Endothelial cell of umbilical vein (primary cell): ENCODE measurements around the gene RMDN2. TPM values are rescaled to one million over a fixed set of nuclear protein-coding genes. Genes with fewer than 3 reads are reported as not detected.
"Not testable (repeated sequence)": the region's sequence is repeated elsewhere in the genome, so short reads cannot be mapped to it uniquely, and the experiment has no call there.

ENCODE experiments used
- BruUV-seq: library from RNA; stranded (reverse); fragments of 400-500 nt; replicated peaks from 2 replicates; lab custom pipeline; 2021; lab: Mats Ljungman, UMichigan
- CTCF ChIA-PET: fragments of 300-600, 350-600 bp; sonication (Branson Sonifier 250); formaldehyde crosslinking; loops from one replicate; lab custom pipeline; 2021; ENCODE audit warnings: antibody characterized with exemption, inconsistent platforms; lab: Charles Lee
- POLR2A ChIA-PET: fragments of 300-600, 350-600 bp; sonication (Branson Sonifier 250); formaldehyde crosslinking; loops from one replicate; lab custom pipeline; 2021; ENCODE audit warnings: antibody characterized with exemption, inconsistent platforms; lab: Charles Lee
- DNase-seq: peaks from one replicate; pipeline ENCODE4 v3.0.0-alpha.2; 2011; ENCODE audit warnings: low read depth, low spot score
- FAIRE-seq: peaks from 2 replicates; lab custom pipeline; 2011; peaks lifted over from hg19 to GRCh38; lab: Jason Lieb, UNC
- H2AFZ ChIP-seq: 2 replicates; pipeline ENCODE4 v1.6.0; 2012; ENCODE audit warnings: low read depth, low read length, control low read depth, inconsistent platforms
- H3K27ac ChIP-seq: 2 replicates; pipeline ENCODE4 v1.5.1; 2011; ENCODE audit warnings: low read depth, mild to moderate bottlenecking, control low read depth, low read length, moderate library complexity; ENCODE audit not compliant: insufficient read depth
- H3K27me3 ChIP-seq, 2 experiments: 2 replicates each; pipeline versions ENCODE4 v1.6.0 to v1.6.1; 2011; ENCODE audit warnings: low read length in 2 of 2, mixed read lengths in 1 of 2; ENCODE audit not compliant: control insufficient read depth in 2 of 2, insufficient read depth in 2 of 2
- H3K36me3 ChIP-seq, 2 experiments: 2 replicates in 1 of 2; 3 replicates in 1 of 2; pipeline ENCODE4 v1.5.1; 2011; ENCODE audit warnings: low read length in 2 of 2, mild to moderate bottlenecking in 1 of 2, moderate library complexity in 1 of 2; ENCODE audit not compliant: control insufficient read depth in 2 of 2, insufficient read depth in 2 of 2; ENCODE audit errors: extremely low read depth in 1 of 2
- H3K4me1 ChIP-seq: 3 replicates; pipeline ENCODE4 v1.5.1; 2011; ENCODE audit warnings: mild to moderate bottlenecking, low read length; ENCODE audit not compliant: control insufficient read depth, insufficient read depth; ENCODE audit errors: extremely low read depth
- H3K4me2 ChIP-seq: 2 replicates; pipeline ENCODE4 v1.6.1; 2011; ENCODE audit warnings: low read length, control low read depth, mixed read lengths; ENCODE audit not compliant: insufficient read depth
- H3K4me3 ChIP-seq, 3 experiments: fragments of 200-600 bp in 1 of 3; sonication (generic), shearing (Covaris generic) in 1 of 3; replicated peaks in 1 of 3; 2 replicates each; pipeline ENCODE4 v1.5.1; 2011 to 2016; ENCODE audit warnings: control low read depth in 3 of 3, low read length in 3 of 3, mild to moderate bottlenecking in 2 of 3, inconsistent platforms in 1 of 3, low read depth in 1 of 3, moderate library complexity in 1 of 3; ENCODE audit not compliant: insufficient read depth in 1 of 3
- H3K79me2 ChIP-seq: 2 replicates; pipeline ENCODE4 v1.6.0; 2012; ENCODE audit warnings: low read length, inconsistent platforms; ENCODE audit not compliant: control insufficient read depth, insufficient read depth
- H3K9ac ChIP-seq: replicated peaks from 2 replicates; pipeline ENCODE3; 2011; ENCODE audit warnings: low read length, control low read depth; ENCODE audit not compliant: insufficient read depth; ENCODE audit errors: extremely low read depth
- H3K9me1 ChIP-seq: replicated peaks from 3 replicates; pipeline ENCODE4 v1.6.0; 2011; ENCODE audit warnings: mild to moderate bottlenecking, low read length; ENCODE audit not compliant: control insufficient read depth, insufficient read depth; ENCODE audit errors: extremely low read depth
- H3K9me3 ChIP-seq: replicated peaks from 2 replicates; pipeline ENCODE4 v1.5.1; 2012; ENCODE audit warnings: low read length, inconsistent platforms; ENCODE audit not compliant: control insufficient read depth, insufficient read depth
- H4K20me1 ChIP-seq: replicated peaks from 2 replicates; pipeline ENCODE3; 2011; ENCODE audit warnings: mild to moderate bottlenecking, low read length; ENCODE audit not compliant: control insufficient read depth, insufficient read depth; ENCODE audit errors: extremely low read depth
- EZH2 ChIP-seq: IDR thresholded peaks from 2 replicates; pipeline ENCODE4 v1.6.1; 2012; ENCODE audit warnings: borderline replicate concordance, low read depth, mild to moderate bottlenecking, moderate library complexity, low read length, inconsistent platforms; ENCODE audit not compliant: severe bottlenecking
- FOS ChIP-seq: IDR thresholded peaks from 2 replicates; pipeline ENCODE4 v1.6.1; 2011; ENCODE audit warnings: mild to moderate bottlenecking, low read length, moderate library complexity, borderline replicate concordance; ENCODE audit not compliant: insufficient read depth
- GATA2 ChIP-seq: IDR thresholded peaks from 2 replicates; pipeline ENCODE4 v1.7.0; 2011; ENCODE audit warnings: low read depth, mild to moderate bottlenecking, moderate library complexity, mixed read lengths, low read length; ENCODE audit not compliant: insufficient read length, insufficient read depth
- JUN ChIP-seq: IDR thresholded peaks from 2 replicates; pipeline ENCODE4 v1.6.1; 2011; ENCODE audit warnings: borderline replicate concordance, low read depth; ENCODE audit not compliant: insufficient read length, insufficient read depth
- MYC ChIP-seq: IDR thresholded peaks from one replicate; pipeline ENCODE4 v1.6.1; 2011; ENCODE audit warnings: mild to moderate bottlenecking, low read depth, low read length
- POLR2A ChIP-seq: IDR thresholded peaks from 2 replicates; pipeline ENCODE4 v1.6.1; 2012; ENCODE audit warnings: low read depth, mild to moderate bottlenecking, control low read depth, low read length
- POLR2AphosphoS5 ChIP-seq: IDR thresholded peaks from 2 replicates; pipeline ENCODE4 v1.6.1; 2012; ENCODE audit warnings: low read depth, mild to moderate bottlenecking, control low read depth, low read length, moderate library complexity; ENCODE audit not compliant: insufficient read depth
- dilution Hi-C: fragments of 300-500 bp; cut with MboI; formaldehyde crosslinking; loops from one replicate; pipeline ENCODE4 v1.15.0; 2019; ENCODE audit warnings: low sequenced_read_pairs; ENCODE audit not compliant: extremely low pct_ligation_motif_present
- intact Hi-C: fragments of 100-400 bp; cut with micrococcal nuclease; formaldehyde crosslinking; loops from one replicate; pipeline ENCODE4 v1.10.0; 2022
- polyA plus RNA-seq, 4 experiments: library from polyadenylated mRNA; depleted of rRNA in 3 of 4; stranded (reverse) in 3 of 4; unstranded in 1 of 4; fragments of >200 nt; gene quantifications; 2 replicates each; pipeline versions ENCODE4 v1.2.1 to v1.2.3, GENCODE V29; 2011 to 2012; ENCODE audit warnings: missing spikeins in 1 of 4
- total RNA-seq: library from RNA; stranded (reverse); gene quantifications from 2 replicates; pipeline ENCODE4 v1.2.3, GENCODE V29; 2021
- TF ChIP-seq, protein P1 (sequence below): IDR thresholded peaks from 2 replicates; pipeline ENCODE4 v1.6.1; 2011; ENCODE audit not compliant: insufficient read depth, insufficient read length
- TF ChIP-seq, protein P2 (sequence below), 2 donors: IDR thresholded peaks; 1 replicate in 1 of 2; 2 replicates in 1 of 2; pipeline ENCODE4 v1.5.1; 2011; ENCODE audit warnings: low read length in 2 of 2, mild to moderate bottlenecking in 2 of 2, moderate library complexity in 2 of 2, control low read depth in 1 of 2, inconsistent platforms in 1 of 2, low read depth in 1 of 2; ENCODE audit not compliant: insufficient read depth in 1 of 2; ENCODE audit errors: extremely low read depth in 1 of 2

RMDN2 gene
- total and polyA plus RNA-seq, 2 donors (not counting 3 experiments of a cell fraction or from before 2014, with no cell fraction given) = 0.97 to 2.8 TPM

DNA sequence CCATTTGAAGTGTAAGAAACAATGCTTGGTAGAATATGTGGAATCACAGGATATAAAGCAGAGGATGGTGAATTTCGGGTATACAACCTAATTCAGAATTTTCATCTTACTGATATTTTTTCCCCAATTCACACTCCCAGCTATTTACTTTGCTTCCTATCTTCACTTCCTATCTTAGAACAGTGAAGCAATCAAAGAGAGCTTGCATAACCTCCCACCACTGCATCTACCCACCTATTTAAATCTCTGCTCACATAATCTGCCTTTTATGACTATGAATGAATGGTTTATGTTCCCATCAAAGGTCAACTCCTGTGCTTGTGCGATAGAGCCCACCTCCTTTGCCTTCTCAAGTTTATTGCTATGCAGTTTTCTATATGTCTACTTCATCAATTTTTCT, 3.3 kb downstream of the RMDN2 start:
- no peak overlapping the region for H3K27ac ChIP-seq
- BruUV-seq = no TSS peak

DNA sequence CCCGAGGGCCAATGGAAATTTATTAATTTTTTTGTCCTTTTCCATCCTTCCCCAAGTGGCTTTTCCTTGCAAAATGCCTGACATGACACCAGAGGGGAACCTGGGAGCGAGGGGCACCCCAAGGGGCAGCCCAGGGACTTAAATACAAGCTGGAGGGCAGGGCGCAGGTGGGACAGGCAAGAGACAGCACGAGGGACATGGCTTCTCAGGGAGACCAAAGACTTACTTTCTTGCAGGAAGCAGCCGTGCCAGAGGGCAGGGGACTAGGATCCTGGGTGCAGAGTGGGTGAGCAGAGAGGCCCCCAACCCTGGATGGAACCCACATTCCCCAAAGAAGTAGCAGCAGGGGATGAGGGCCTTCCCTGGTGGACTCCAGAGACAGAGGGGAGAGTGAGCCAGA, 5.3 kb downstream of the RMDN2 start:
- H3K4me2 ChIP-seq, POLR2A ChIA-PET, CTCF ChIA-PET, BruUV-seq, H3K36me3 ChIP-seq, H3K9ac ChIP-seq, H3K27ac ChIP-seq, H2AFZ ChIP-seq, H3K27me3 ChIP-seq, H3K9me1 ChIP-seq, H3K4me1 ChIP-seq, H3K9me3 ChIP-seq, H3K79me2 ChIP-seq, intact Hi-C loops, FAIRE-seq, DNase-seq, H3K4me3 ChIP-seq, H4K20me1 ChIP-seq, dilution Hi-C loops: not testable (repeated sequence)

More for the DNA sequence above, 3.3 kb downstream of the RMDN2 start:
- Histone ChIP-seq H3K4me3 (no peak overlapping the region), H3K27me3 (no peaks in the 10 kb centered on the region), H3K9me3 (no peaks in the 10 kb centered on the region), H3K4me1 (peaks cover 4% of the 10 kb centered on the region), H4K20me1 (no peaks in the 10 kb centered on the region), H3K9me1 (no peaks in the 10 kb centered on the region), H3K36me3 (no peaks in the 10 kb centered on the region), H3K79me2 (no peaks in the 10 kb centered on the region), H2AFZ (no peak overlapping the region), H3K4me2 (no peak overlapping the region), H3K9ac (no peak overlapping the region)
- TF ChIP-seq MYC (no peak), EZH2 (no peak), POLR2AphosphoS5 (no peak), POLR2A (no peak), JUN (no peak), GATA2 (no peak), FOS (no peak)
- TF ChIP-seq, protein P1, sequence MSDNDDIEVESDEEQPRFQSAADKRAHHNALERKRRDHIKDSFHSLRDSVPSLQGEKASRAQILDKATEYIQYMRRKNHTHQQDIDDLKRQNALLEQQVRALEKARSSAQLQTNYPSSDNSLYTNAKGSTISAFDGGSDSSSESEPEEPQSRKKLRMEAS = no peak
- TF ChIP-seq, protein P2, sequence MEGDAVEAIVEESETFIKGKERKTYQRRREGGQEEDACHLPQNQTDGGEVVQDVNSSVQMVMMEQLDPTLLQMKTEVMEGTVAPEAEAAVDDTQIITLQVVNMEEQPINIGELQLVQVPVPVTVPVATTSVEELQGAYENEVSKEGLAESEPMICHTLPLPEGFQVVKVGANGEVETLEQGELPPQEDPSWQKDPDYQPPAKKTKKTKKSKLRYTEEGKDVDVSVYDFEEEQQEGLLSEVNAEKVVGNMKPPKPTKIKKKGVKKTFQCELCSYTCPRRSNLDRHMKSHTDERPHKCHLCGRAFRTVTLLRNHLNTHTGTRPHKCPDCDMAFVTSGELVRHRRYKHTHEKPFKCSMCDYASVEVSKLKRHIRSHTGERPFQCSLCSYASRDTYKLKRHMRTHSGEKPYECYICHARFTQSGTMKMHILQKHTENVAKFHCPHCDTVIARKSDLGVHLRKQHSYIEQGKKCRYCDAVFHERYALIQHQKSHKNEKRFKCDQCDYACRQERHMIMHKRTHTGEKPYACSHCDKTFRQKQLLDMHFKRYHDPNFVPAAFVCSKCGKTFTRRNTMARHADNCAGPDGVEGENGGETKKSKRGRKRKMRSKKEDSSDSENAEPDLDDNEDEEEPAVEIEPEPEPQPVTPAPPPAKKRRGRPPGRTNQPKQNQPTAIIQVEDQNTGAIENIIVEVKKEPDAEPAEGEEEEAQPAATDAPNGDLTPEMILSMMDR (IDR thresholded peaks at IDR 0.05; ENCODE audit: extremely low read depth in 1 of 2, insufficient read depth in 1 of 2, low read depth in 1 of 2, low read length in 2 of 2) = no peak
- DNase-seq = no peak
- intact Hi-C loops (no loop called here), dilution Hi-C loops (no loop called here)
- ChIA-PET CTCF (interaction anchor here (1.1 kb wide), 1 partner anchor 51 kb away, joined by 3 read pairs; no protein-coding TSS in a partner anchor), POLR2A (no interaction called here)
- FAIRE-seq = no peak

DNA sequence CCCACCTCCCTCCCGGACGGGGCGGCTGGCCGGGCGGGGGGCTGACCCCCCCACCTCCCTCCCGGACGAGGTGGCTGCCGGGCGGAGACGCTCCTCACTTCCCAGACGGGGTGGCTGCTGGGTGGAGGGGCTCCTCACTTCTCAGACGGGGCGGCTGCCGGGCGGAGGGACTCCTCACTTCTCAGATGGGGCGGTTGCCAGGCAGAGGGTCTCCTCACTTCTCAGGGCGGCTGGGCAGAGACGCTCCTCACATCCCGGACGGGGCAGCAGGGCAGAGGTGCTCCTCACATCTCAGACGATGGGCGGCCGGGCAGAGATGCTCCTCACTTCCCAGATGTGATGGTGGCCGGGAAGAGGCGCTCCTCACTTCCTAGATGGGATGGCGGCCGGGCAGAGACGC, 7.8 kb downstream of the RMDN2 start:
- H2AFZ ChIP-seq, POLR2A ChIA-PET, H3K9ac ChIP-seq, H3K4me3 ChIP-seq, H3K4me2 ChIP-seq, FAIRE-seq, H3K27me3 ChIP-seq, H3K27ac ChIP-seq, BruUV-seq, H3K4me1 ChIP-seq, H3K36me3 ChIP-seq, H3K9me3 ChIP-seq, H3K9me1 ChIP-seq, dilution Hi-C loops, intact Hi-C loops, DNase-seq, CTCF ChIA-PET, H3K79me2 ChIP-seq, H4K20me1 ChIP-seq: not testable (repeated sequence)
